CD4-positive, alpha-beta T cell treated with Interleukin-4 for 1 hour (primary cell): ENCODE measurements around the gene IQGAP1.

Experiments used
- DNase-seq, 2 donors: peaks; one replicate each; pipeline ENCODE4 v3.0.0-alpha.2; 2020 to 2022

IQGAP1 gene

DNA sequence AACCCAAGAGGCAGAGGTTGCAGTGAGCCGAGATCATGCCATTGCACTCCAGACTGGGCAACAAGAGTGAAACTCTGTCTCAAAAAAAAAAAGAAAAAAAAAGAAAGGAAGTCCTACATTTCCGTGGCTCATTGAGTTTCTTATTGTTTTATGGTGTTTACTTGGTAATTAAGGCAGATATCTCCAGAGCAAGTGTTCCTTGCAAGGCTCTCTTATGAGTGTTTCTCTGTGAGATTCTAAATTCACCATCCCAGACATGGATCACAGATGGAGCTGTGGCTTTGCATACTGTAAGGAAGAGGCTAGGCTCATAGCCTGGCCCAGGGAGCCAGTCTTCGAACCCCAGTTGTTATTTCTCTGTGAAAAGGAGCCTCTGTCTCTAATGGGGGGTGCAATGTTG, 53.0 kb downstream of the IQGAP1 start:
- no peak for DNase-seq

DNA sequence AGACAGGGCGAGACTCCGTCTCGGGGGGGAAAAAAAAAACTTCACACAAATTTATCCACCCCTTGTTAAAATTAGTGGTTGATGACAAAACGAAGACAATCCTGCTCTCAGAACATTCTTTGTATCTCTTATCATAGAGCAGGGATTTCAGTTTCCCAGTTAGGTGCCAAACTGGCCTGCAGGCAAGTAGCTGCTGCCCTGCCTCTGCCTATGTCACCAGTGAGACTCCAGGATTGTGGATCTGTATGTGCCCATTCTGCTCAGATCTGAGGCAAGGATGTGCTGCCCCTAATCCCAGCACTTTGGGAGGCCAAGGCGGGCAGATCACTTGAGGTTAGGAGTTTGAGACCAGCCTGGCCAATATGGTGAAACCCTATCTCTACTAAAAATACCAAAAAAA, 54.4 kb downstream of the IQGAP1 start:
- DNase-seq: no peak

DNA sequence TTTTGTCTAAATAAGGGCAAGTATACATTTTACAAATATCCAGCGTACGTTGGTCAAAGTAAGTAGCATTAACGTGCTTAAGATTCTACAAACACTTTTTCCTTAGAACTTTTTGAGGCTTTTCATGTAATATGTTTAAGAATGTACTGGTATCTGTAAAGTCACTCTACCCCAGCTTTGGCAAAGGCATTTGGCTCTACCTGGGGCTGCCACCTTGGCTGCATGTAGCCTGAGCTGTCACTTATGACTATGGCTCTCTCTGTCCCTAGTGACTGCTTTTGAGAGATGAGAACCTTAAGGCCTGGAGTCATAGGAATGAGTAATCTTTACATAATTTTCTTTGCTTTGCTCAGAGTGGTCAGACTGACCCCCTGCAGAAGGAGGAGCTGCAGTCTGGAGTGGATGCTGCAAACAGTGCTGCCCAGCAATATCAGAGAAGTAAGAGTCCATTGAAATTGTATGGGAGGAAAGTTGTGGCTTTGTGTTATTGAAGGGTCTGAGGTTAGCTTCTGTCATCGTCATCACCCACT, 61.2 kb downstream of the IQGAP1 start:
- DNase-seq: no peak

DNA sequence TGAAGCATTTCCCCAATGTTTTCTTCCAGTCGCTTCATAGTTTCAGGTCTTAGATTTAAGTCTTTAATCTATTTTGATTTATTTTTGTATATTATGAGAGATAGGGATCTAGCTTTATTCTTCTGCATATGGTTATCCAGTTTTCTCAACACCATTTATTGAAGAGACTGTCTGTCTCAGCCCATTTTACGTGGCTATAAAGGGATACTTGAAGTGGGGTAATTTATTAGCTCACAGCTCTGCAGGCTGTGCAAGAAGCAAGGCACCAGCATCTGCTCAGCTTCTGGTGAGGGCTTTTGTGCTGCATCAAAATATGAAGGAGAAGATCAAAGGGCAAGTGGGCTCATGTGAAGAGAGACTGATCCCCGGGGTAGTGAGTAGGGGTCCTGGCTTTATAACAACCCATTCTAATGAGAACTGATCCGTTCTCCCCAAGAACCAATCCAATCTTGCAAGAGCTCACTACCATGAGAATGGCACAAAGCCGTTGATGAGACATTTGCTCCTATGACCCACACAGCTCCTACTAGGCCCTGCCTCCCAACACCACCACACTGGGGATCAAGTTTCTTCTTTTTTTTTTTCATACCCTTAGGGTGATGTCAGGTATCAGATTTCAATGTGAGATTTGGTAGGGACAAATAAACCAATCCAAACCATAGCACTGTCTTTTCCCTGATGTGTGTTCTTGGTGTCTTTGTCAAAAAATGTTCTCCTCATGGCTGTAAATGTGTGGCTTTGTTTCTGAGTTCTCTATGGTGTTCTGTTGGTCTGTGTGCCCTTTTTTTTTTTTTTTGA, 63.2 kb downstream of the IQGAP1 start:
- DNase-seq: no peak

DNA sequence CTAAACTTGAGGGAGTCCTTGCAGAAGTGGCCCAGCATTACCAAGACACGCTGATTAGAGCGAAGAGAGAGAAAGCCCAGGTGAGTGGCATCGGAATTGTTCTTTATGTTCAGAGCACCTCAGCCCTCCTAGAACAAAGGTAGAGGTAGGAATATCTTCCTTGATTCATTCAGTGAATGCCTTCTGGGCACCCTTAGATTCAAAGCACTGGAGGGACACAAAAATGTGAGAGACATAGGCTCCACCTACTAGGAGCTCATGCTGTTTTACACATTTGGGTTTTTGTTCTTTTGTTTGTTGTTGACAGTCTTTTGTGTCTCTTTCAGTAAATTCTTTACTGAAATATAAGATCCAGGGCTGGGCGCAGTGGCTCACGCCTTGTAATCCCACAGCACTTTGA, 68.2 kb downstream of the IQGAP1 start:
- no peak for DNase-seq

DNA sequence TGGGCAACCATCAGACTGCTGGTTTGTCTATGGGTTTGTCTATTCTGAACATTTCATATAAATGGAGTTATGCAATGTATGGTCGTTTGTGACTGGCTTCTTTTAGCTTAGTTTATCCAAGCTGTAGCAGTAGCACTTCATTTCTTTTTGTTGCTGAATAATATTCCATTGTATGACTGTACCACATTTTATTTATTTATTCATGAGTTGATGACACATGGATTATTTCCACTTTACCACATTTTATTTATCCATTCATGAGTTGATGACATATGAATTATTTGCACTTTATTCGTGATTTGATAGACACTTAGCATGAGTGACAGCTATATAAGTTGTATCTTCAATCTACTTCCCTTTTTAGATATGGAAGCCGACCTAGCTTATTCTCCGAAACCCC, 70.0 kb downstream of the IQGAP1 start:
- DNase-seq: no peak

DNA sequence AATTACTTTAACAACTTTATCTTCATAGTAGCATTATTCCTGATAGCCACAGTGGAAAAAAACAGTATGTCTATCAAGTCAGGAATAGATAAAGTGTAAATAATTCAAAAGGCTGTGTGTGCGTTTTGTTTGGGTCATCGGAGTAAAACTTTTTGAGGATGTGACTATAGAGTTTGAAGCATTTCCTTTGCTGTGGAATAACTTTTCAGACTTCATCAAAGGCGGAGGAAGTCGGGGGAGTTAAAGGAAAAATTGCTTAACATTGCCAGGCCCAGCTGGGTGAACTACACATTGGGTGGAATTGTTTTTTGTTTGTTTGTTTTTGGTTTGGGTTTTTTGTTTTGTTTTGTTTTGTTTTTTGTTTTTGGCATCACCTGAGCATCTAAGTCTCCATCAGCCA, 71.3 kb downstream of the IQGAP1 start:
- no peak for DNase-seq

DNA sequence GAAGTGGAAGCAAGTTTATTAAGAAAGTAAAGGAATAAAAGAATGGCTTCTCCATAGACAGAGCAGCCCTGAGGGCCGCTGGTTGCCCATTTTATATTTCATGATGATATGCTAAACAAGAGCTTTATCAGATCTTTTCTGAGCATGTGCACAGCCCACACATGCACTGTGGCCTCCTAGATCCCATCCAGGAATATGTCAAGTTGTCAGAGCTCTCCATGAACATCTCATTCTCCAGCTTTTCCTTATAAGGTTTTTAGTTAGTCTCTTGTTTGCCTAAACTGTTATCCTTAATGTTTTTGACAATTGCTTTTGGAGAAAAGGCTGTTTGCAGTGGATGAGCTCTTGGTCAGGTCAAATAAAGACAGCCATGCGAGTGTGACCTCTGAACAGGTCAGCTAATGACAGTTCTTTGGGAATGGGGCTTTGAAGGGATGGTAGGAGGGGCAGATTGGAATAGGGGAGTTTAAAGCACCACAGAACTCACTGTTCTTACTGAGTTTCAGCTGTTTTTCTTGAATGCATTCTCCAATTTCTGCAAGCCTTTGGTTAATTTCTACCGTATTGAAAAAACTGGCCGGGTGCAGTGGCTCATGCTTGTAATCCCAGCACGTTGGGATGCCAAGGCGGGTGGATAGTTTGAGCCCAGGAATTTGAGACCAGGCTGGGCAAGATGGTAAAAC, 72.2 kb downstream of the IQGAP1 start:
- DNase-seq: no peak

DNA sequence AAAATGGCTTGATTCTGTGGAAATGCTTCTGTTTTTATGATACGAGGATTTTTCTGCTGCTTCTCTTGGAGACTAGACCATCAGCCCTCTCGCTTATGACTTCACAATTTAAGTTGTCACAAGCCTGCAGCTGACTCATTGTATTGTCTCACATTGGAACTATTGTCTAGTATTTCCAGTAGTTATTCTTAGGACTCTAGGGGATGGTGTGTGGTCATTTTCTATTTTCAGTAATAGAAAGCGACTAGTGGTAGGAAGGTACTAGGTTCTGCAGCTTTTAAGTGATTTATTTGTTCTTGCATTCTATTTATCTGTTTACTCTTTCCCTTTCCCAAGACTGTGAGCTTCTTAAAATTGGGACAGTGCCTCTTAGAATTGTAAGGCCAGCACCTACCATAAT, 75.3 kb downstream of the IQGAP1 start:
- DNase-seq: no peak

DNA sequence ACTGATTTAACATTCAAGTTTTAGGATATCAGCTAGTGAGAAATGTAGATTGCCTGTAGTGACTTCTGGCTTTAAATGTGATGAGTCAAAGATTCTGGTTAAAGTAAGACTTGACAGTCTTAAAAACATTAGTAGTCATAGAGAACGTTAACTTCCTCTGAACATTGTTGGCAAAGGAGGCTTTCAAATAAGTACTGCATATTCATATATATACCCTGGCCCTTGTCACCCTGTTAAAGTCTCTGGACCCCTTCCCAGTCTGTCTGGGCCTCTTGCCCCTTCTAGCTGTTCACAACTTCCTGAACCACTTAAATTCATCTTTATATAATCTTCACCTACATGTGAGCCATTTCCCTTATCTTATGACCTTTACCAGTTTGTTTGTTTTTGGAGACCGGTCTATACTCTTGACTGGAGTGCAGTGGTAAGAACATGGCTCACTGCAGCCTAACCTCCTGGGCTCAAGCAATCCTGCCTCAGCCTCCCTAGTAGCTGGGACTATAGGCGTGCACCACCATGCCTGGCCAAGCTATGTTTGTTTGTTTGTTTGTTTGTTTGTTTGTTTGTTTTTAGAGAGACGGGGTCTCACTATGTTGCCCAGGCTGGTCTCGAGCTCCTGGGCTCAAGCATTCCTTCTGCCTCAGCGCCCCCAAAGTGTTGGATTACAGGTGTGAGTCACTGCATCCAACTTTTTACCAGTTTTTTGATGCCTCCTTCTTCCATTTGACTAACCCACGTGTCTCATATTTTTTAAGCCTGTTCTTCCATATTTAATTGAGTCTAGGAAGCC, 77.3 kb downstream of the IQGAP1 start:
- DNase-seq: no peak

DNA sequence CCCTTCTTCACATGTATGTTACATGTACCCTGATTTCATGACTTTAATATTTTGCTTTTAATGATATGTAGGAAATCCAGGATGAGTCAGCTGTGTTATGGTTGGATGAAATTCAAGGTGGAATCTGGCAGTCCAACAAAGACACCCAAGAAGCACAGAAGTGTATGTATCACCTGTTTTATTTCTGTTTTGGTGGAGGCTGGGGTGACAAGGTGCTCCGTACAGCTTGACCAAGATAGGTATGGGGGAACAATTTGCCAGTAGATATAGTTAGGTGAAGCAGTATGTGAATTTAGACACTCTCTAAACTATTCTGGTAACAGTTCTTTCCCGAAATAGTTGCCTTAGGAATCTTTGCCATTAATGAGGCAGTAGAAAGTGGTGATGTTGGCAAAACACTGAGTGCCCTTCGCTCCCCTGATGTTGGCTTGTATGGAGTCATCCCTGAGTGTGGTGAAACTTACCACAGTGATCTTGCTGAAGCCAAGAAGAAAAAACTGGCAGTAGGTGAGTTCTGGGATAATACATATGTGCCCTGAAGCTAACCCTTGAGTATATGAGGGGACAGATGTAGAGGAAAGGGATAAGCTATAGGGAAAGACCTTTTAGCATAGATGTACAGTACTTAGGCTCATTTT, 78.0 kb downstream of the IQGAP1 start:
- no peak for DNase-seq

DNA sequence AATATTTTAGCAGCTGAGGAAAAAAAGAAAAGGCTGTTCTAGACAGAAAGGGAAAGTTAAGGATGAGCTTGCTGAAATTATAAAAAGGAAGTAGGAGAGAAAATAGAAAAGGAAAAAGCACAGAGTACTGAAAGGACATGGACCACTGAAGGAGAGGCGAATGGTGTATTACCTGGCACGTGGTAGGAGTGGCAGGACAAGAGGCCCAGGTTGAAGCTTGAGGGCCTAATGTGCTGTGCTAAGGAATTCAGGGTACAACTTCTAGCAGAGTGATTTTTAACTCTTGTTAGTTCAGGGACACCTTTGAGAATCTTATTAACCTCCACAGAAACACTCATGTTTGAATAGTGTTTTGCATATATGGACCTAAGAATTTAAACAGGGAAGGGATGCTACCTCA, 81.7 kb downstream of the IQGAP1 start:
- DNase-seq: no peak

DNA sequence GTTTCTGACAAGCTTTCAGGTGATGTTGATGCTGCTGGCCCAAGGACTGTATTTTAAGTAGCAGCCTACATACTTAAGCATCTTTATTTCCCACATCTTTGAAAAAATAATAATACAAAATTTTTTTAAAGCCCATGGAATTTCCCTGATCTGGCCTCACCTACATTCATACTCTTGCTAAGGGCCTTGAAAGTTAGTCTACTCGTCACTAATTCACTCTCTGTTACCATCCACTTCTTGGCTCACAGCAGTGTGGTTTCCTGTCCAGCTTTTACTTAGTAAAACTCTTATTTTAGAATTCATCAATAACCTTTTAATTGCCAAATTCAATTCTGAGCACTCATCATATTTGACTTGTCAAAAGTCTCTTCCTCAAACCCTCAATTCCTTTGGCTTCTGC, 82.4 kb downstream of the IQGAP1 start:
- no peak for DNase-seq

DNA sequence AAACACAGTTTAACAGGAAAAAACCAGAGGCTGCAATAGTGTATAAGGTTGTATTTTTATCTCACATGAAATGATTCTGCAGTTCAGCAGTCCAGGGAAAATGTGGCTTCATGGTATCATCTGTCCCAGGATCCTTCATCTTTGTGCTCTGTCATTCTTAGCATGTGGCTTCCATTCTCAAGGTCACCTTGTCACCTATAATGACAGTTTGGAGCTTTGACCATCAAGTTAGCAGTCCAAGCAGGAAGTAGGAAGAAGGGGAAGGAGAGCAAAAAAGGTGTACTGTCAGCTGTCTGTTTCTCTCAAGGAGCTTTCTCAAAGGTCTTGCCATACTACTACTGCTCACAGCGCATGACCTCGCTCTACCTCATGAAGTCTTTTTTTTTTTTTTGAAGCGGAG, 83.1 kb downstream of the IQGAP1 start:
- no peak for DNase-seq

DNA sequence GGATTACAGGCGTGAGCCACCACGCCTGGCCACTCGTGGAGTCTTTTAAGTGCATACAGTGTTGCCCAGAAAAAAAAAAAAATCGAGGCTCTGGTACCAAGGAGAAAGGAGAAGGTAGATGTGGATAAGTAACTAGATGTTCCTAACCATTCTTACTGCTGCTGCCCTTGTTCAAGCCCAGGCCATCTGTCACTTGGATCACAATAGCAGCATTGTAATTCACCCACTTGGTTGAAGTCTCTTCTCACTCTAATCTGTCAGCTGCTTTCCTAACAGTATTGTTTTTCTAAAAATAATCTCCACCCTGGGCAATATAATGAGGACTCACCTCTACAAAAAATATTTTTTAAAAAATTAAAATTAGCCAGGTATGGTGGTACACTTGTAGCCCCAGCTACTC, 83.7 kb downstream of the IQGAP1 start:
- no peak for DNase-seq

DNA sequence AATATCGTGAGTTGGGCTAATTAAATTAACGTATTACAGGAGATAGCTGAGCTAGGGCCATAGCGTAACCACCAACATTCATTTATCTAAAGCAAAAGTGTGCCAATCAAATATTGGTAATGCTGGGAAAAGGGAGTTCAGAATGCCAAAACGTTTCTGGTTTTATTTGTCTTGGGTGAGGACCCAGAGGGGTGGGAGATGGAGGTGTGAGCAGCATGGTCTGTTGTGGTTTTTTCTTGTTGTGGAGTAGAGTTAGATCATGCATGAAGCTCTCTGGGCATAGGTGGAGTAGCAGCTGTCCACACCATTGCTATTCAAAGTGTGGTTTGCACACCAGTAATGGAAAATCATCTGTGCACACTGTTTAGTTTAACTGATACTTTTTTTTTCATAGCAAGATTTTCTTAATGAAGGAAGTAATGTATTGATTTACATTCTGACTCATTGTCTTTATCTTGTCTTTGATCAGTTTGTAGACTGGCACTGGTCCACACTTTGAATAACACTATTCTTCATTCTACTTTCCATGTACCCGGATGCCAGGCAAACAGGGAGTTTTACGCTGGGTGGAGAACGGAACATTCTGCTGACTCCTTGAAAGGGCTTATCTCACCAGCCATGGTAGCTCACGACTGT, 90.9 kb downstream of the IQGAP1 start:
- no peak for DNase-seq

DNA sequence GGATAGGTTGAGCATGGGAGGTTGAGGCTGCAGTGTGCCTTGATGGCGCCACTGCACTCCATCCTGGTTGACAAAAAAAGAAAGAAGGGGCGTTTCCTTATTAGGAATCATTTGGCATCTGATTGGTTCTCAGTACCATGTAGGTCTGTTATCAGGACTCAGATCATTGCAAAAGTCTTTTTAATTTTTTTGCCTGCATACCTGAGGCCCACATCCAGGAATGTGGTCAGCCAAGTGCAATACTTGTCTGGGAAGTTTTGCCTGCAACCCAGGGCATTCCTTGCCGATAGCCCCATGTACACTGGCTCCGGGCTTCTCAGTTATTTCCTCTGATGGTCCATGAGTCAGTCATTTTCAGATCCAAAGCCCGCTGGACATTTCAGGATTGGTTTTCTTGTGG, 91.6 kb downstream of the IQGAP1 start:
- no peak for DNase-seq

DNA sequence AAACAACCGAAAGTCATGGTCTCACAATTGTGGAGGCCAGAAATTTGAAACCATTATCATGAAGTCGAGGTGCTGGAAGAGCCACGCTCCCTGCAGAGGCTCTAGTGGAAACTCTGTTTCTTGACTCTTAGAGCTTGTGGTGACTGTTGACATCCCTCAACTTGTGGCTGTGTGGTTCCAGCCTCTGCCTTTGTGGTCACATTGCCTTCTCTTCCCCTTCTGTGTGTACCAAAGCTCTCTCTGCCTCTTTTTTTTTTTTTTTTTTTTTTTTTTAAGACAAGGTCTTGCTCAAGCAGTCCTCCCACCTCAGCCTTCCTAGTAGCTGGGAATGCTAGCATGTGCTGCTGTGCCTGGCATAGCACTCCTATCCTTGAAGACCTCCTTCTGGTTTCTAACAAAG, 93.0 kb downstream of the IQGAP1 start:
- peak; percentile 37 to 43 for DNase-seq

DNA sequence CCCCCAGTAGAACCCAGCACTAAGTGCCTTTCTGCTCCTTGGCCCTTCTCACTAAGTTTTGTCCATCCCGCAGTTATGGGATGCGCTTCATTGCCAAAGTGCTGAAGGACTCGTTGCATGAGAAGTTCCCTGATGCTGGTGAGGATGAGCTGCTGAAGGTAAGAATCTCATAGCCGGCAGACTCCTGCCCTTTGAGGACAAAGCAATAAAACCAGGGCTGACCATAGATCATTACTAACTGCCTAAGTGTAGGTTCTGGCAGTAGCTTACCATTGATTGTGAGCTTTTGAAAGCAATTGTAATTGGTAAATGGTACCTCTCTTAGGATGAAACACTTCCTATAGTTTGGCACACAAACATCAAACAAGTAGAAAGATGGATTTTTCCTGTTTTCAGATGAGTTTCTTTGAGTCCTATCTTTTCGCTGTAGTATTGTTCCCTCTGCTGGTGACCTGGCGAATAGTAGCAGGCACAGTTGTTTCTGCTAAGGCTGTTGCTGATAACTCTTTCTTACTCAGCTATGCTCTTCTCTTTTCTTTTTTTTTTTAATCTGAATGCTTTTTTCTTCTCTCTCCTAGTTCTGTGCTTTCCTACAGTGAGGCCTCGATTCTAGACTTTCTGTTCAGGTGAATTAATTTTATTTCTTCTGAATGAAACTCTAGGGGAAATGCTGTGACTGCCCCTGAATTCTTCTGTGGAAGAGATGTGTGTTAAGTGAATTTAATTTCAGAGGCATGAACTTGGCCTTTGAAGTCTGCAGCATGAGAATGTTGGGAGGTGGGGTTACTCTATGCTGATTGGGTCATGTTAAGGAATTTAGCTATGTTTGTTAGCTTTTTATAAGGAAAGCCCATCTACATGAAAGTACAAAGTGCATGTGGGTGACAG, 94.3 kb downstream of the IQGAP1 start:
- peak; percentile 51 to 52 for DNase-seq

DNA sequence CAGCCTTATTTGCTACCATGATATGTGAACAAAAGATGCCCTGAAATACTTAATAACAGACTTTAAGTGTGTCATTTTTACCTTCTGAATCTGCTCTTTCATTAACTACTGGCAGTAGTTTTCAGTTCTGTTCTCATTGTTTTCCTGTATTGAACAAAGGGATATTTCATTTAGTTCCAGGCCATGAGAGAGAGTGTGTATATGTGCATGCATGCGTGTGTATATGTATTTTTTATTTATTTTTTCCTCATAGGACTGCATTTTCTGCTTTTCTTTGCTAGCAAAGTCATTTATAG, 94.9 kb downstream of the IQGAP1 start:
- no peak for DNase-seq

DNA sequence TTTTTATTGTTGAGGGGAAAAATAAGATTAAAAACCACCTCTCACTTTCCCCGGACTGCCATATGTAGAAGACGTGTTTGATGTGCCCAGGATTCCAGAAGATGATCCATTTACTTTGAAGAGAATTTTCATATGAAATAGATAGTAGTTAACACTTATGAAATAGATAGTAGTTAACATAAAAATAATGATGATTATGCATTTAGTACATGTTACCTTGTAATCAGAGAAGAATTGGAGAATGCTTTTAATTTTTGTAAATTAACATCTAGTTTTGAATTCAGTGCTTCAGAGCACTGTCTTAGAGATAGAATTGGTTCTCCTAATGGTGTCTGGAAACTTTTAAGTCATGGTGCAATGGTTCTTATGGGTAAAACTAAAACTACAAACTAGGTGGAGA, 95.6 kb downstream of the IQGAP1 start:
- no peak for DNase-seq

DNA sequence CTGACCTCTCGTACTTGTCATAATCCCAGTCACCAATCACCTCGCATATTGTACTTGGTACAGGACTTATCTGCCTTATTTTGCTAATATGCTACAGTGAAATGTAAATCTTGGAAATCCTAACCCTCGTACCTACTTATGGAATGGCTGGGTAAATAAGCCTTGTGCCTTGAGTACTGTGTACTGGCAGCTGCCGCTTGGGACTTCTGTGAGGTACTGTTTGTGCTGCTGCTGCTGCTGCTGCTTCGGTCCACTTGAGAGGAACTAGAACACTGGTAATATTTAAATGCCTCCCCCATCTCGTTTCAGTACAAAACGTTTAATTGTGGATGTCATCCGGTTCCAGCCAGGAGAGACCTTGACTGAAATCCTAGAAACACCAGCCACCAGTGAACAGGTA, 99.1 kb downstream of the IQGAP1 start:
- DNase-seq: no peak
